HG02588 (cell line): Measurements from ENCODE around the gene LIMK1.
"Not testable (repeated sequence)": the region's sequence is repeated elsewhere in the genome, so short reads cannot be mapped to it uniquely, and the experiment has no call there.

ENCODE experiments used
- ATAC-seq: cut with Tn5 transposase; IDR thresholded peaks from one replicate; pipeline ENCODE4 v1.9.1; 2021; ENCODE audit warnings: mild to moderate bottlenecking, moderate library complexity; ENCODE audit not compliant: unreplicated experiment

The LIMK1 gene

DNA sequence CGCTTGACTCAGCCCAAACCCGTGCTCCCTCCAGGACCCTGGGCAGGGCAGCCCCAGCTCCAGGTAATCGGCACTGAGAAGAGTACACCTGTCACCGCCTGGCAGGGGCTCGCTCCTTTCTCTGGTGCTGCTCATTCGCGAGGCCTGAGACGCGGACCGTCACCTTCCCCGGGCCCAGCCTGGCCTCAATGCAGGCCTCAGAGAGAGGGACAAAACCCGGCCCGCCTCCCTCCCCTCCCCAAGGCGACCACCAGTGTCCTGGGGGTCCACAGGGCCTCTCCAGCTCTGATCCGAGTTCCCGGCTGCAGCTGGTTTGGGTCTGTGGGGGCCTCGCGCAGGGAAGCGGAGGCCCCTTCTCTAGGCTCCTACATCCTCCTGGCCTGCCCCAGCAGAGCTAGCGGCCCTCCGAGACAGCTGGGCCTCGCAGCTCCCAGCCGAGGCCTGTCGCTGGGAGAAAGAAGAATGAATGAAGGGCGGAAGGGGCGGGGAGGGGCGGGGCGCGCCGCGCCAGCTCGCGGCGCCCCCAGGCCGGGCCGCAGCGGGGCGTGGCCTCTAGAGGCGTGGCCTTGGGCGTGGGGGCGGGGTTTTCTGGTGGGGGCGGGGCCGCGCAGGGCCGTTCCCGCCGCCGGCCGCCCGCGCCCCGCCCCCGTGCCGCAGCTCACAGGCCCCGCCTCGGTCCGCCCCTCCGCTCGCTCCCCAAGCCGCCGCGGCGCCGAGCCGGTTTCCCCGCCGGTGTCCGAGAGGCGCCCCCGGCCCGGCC is at the start of gene LIMK1:
LIMK1 (plus strand) TSS at position 688 of the 760 bp plus-strand sequence. CDS start 187 bp downstream, outside the sequence.
- ATAC-seq: peak; percentile 66

DNA sequence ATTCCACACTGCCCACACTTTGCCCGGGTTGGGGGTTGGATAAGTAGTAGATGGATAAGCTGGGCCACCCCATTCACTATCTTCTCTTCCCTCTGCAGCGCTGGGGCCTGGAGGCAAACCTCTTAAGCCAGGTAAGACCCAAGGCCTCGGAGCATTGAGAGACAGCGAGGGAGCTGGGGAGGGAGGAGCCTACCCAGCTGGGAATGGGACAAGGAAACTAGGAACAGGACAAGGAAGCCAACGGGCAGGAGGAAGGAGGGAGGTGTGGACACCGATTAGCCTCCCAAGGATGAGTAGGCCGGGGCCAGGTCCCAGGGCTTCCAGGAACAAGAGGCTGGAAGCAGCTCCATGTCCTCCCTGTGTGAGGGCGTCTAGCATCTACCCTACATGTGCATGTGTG is 46.0 kb upstream of the LIMK1 start:
- no peak for ATAC-seq

DNA sequence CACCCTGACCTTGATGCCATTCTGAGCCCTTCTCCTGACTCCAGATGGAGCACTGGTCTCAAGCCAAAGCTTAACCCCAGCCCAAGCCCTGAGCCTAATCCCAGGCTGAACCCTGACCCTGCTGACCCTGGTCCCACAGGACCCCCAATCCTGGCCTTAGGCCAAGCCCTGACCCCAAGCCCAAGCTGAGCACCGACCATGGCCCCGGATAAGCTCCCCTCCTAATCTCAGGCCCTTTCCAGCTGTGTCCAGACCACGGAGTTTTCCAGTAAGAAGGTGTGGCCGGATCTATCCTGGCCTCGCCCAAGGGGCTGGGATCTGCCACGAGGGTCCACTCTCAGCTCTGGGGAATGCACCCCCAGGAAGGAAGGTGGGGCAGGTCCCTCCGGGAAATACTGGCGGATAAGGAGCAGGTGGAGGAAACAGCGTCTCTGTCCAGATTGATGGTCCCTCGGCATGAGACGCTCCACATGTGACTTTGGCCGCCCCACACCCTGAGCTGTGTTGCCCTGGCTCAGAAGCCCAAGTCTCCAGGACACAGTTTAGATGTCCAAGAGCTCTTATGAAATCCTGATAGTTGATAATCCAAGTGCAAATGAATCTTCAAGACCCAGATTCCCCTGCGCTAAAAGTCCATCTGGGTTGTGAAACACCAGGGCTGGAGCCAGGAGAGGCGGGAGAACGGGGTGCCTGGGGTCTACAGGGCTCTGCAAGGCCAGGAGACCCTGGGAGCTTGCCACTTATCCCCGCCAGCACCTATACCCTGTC is 45.2 kb upstream of the LIMK1 start:
- ATAC-seq: no peak

DNA sequence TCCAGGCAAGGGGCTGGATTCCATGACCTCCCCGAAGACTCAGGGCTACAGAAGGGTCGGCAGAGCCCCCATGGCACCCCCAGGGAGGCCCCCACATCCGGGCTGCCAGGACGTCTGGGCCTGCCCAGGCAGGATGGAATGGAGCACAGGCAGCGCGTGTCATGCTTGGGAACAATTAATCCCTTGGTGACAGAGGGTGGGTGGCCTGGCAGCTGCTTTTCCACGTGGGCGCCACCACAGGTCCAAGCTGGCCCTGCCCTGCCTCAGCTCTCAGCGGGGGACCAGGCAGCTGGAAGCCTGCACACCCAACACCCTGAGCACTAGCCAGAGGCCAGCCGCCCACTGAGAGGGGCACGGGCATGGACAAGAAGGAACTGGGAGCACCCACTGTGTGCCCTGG is 44.3 kb upstream of the LIMK1 start:
- ATAC-seq: no peak

DNA sequence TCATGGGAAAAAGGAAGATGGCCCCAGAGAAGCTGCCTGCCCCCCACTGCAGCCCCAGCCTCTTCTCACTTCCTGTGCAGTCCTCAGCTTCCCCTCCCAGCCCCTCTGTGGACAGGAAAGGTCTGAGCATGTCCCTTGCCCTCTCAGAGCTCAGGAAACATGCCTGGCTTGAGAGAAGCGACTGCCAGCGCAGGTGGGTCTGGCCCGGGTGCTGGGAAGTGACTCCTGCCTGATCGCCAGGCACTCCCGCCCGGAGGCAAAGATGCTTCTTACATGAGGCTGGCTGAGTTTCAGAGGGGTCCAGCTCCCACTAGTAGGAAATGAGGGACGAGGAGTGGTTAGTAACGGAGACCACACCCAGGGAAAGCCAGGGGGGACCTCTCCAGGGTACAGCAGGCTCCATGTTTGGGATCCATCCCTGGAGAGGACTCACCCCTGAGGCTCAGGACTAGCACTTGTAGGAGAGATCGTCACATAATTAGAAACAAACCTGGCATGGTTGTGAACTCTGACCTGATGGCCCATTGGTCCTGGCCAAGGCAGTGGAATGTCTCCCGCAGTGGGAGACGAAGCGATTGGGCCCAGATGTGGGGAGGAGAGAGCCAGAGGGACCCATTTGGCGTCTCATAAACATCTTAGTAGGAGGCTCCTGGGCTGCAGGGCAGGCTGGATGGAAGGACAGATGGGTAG is 43.4 kb upstream of the LIMK1 start:
- ATAC-seq: no peak

DNA sequence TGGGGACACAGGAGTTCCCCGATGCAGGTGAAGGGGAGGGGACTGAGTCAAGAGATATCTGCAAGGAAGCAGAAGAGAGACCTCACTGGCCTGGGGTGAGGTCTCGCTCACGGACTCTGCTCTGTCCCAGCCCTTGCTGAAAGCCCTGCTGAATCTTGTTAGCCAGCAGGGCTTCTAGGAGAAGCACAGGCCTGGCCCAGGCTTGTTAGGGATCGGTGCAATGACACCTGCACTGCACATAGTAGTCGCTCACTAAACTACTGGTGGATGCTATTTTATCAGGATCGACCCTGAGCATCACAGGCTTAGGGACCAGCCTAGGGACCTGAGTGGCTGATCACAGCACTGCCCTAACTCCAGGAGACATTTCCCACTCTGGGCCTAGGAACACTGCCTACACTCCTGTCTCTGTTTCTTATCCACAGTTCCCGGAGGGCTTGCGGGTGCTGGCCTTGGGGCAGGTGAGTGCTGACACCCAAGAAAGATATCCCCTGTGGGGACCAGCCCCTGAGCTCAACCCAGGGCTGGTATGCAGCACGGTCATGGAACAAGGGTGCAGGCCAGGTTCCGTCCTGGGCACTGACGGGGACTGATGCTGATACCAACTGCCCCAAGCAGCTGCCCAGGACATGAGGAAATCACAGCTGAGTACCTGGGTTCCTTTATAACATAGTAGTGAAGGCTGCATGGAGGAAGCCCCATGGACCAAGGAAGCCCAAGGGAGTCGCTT is 42.6 kb upstream of the LIMK1 start:
- no peak for ATAC-seq

DNA sequence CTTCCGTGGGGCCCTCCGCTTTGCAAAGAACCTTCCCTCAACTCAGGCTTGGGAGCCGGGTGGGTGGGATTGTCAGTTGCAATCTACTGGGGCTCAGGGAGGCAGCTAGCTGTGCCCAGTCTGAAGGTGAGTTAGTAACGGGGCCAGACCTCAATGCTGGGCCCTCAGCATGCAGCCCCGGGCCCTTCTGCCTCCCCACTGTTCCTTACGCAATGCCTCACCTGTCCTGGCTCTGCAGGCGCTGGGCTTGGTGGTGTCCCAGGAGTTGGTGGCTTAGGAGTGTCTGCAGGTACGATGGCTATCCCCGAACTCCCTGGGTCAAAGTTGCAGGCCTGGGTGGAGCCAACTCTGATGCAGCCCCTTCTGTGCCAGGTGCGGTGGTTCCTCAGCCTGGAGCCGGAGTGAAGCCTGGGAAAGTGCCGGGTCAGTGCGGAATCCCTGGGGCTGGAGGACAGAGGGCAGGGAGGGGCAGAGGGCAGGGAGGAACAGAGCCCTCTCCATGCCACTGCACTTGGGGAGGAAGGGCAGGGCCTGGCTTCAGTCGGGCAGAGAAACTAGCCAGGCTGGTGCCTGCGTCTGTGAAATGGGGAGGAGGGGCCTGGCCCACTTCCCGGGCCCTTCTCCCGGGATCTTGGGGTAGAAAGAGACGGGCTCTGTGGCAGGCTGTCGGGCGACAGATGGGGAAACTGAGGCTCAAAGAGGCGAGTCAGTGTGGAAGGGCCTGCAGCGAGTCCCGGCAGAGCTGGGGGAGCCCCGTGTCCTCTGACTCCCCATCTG is 40.7 kb upstream of the LIMK1 start:
- no peak for ATAC-seq

DNA sequence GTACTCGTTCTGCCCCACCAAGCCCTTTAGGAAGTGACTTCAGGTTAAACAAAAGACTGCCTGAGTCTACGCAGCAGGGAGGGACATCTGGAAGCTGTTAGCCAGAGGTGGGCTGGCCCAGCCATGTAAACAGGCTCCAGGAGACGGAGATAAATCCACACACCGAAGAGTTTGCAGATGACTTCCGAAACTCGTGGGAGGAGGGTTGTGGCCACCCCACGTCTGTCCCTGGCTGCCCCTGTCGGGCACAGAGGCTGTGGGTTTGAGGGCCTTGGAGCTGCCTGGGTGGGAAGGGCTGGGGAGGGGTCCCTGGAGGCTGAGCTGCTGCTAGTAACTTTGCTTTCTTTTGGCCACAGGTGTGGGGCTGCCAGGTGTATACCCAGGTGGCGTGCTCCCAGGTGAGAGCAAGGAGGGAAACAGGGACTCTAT is 40.1 kb upstream of the LIMK1 start:
- ATAC-seq: no peak

DNA sequence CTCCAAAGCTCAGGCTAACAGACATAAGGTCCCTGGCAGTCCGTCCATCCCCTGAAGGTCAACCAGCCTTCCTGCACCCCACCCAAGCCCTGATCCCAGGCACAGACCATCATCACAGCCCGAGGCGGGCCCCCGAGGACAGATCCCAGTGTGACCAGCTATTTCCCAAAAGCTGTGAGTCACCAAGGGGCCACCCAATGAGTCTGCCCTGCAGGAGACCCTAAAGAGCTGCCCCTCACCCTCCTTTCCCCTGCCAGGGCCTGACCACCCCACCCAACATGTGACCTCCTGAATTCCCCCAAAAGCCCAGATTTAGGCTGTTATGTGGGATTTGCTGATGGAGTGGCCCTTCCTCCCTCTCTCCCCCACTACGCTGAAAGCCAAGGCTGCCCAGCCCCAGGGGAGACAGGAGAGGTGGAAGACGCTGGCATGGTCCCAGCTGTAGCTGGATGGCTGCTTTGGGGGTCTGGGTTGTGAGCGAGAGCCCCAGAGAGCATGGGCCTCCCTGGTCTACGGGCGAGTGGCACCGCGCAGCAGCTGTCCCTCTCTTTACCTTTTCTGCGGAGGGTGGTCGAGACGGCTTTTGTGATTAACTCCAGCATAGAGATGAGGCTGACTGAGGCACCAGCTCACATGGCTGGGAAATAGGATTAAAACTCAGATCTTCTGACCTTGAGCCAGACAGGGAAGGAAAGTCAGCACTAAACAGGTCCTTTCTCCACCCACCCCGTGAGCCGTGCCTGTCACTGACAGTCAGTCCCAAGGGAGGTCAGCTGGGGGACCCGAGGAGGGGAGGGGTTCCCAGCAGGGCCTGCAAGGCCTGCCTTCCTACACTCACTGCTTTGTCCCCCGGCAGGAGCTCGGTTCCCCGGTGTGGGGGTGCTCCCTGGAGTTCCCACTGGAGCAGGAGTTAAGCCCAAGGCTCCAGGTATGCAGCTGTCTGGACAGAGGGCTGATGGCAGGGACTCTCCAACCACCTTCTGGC is 38.9 kb upstream of the LIMK1 start:
- ATAC-seq: no peak

DNA sequence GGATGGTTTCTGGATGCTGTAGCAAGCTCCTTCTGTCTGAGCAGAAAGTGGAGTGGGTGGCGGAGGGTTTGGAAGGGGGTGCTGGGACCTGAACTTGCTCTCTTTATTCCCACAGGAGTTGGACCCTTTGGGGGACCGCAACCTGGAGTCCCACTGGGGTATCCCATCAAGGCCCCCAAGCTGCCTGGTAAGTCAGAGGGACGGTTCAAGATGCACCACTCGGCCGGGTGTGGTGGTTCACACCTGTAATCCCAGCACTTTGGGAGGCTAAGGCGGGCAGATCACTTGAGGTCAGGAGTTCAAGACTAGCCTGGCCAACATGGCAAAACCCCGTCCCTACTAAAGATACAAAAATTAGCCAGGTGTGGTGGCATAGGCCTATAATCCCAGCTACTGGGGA is 37.0 kb upstream of the LIMK1 start:
- not testable (repeated sequence) for ATAC-seq

DNA sequence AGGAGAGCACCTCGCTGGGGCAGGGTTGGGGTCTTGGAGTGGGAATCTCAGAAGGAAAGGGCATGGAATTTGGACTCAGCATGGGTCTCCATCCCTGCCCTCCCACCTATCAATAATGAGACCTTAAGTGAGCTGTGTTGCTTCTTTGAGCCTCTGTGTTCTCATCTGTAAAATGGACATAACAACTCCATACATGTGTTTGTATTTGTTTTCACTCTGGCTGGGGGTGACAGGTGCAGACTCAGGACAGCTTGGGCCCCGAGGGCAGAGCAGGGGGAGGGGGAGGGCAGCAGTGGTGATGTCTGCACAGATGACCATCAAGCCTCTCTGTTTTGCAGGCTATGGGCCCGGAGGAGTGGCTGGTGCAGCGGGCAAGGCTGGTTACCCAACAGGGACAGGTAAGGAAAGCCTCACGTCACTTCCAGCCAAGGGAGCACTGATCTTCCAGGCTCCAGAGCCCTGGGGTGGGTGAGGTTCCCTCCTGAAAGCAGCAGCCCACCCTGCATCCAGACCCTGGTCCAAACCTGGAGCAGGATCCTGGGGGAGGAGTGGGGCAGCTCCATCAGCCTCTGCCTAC is 35.7 kb upstream of the LIMK1 start:
- ATAC-seq: no peak

DNA sequence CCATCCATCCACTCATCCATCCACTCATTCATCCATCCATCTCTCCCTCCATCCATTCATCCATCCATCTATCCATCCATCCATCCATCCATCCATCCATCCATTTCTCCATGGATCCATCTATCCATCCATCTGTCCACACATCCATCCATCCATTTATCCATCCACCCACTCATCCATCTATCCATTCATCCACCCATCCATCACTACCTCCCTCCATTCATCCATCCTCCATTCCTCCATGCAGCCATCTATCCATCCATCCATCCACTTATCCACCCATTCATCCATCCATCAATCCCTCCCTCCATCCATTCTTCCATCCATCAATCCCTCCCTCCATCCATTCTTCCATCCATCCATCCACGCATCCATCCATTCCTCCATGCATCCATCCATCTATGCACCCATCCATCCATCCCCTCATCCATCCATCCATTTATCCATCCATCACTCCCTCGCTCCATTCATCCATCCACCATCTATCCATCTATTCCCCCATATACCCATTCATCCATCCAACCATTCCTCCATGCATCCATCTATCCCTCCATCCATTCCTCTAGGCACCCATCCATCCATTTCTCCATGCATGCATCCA is 34.5 kb upstream of the LIMK1 start:
- ATAC-seq: no peak

DNA sequence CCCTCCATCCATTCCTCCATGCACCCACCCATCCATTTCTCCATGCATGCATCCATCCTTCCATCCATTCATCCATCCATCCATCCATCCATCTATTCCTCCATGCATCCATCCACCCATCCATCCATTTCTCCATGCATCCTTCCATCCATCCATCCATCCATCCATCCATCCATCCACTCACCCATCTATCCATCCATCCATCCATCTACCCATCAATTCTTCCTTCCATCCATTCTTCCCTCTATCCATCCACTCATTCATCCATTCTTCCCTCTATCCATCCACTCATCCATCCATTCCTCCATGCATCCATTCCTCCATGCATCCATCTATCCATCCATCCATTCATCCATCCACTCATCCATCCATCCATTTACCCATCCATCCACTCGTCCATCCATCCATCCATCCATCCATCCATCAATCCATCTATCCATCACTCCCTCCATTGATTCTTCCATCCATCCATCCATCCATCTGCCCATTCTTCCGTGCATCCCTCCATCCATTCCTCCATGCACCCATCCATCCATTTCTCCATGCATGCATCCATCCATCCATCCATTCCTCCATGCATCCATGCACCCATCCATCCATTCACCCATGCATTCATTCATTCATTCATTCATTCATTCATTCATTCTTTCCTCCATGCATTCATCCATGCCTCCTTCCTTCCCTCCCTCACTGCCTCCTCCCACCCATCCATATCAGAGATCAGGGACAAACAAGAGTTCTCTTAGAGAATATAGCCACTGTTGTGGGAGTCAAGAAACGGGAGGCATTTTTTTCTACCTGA is 33.4 kb upstream of the LIMK1 start:
- ATAC-seq: no peak

DNA sequence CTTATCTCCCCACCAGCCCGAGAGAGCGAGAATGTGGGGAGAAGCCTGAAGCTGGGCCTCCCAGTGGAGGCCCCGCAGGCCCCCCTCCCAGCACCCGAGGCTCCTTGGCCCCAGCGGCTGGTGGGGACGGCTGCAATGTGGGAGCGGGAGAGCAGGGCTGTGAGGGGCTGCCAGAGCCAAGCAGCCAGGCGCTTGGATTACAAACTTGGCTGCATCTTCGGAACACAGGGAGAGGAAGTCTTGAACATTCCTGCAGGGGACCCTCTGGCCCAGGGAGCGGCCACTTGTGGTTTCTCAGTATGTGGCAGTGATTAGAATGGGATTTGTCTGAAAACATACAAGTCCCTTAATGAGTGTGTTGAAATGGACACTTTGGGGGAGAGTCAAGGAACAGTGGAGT is 32.4 kb upstream of the LIMK1 start:
- no peak for ATAC-seq

DNA sequence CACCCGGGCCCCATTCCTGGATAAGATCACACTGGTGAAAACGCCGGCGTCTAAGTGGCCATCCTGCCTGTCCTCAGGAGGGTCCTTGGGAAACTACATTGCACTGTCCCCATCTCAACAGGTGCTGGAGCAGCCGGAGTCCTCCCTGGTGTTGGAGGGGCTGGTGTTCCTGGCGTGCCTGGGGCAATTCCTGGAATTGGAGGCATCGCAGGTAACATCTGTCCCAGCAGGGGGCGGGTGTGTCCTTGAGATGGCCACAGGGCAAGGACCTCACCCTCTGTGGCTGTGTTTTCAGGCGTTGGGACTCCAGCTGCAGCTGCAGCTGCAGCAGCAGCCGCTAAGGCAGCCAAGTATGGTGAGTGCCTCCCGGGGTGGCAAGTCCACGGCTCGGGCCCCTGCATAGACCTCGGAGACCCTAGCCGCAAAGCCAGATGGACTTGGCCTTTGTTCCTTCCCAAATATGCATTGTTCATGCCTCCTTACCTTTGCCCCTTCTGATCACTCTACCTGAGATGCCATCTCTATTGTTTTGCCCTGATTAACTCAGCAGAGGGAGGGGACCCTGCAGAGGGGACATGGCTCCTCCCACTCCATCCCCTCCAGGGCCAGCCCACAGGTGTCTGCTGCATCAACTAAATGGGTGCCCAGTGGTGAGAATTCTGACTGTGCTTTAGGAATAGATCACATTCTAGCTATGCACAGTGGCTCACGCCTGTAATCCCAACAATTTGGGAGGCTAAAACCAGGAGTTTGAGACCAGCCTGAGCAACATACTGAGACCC is 31.8 kb upstream of the LIMK1 start:
- no peak for ATAC-seq

DNA sequence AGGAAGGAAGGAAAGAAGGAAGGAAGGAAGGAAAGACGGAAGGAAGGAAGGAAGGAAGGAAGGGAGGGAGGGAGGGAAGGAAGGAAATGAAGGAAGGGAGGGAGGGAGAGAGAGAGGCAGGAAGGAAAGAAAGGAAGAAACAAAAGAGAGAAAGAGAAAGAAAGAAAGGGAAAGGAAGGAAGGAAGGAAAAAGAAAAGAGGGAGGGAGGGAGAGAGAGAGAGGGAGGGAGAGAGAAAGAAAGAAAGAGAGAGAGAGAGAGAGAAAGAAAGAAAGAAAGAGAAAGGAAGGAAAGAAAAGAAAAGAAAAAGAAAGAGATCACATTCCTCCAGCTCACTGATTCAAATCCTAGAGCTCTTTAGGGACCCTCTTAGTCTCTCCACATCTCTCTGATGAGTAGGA is 31.0 kb upstream of the LIMK1 start:
- no peak for ATAC-seq
